Common myeloid progenitor, CD34-positive (primary cell): ENCODE measurements around the gene ARHGAP29.

Source experiments
- CTCF ChIA-PET: fragments of 350-600 bp; sonication (Branson Sonifier 250); formaldehyde crosslinking; loops from one replicate; lab custom pipeline; 2021; ENCODE audit warnings: antibody characterized with exemption; lab: Charles Lee
- POLR2A ChIA-PET: fragments of 350-600 bp; sonication (Branson Sonifier 250); formaldehyde crosslinking; loops from one replicate; lab custom pipeline; 2021; ENCODE audit warnings: antibody characterized with exemption; lab: Charles Lee
- DNase-seq, 3 donors: peaks; one replicate each; pipeline versions ENCODE4 v3.0.0 to v3.0.0-alpha.2; 2013
- H3K27ac ChIP-seq, 2 experiments: 1 replicate in 1 of 2; 2 replicates in 1 of 2; pipeline ENCODE4 v1.7.0; 2013; ENCODE audit warnings: inconsistent platforms in 2 of 2, low read length in 2 of 2, mild to moderate bottlenecking in 2 of 2, low read depth in 1 of 2, moderate library complexity in 1 of 2; ENCODE audit not compliant: severe bottlenecking in 2 of 2, insufficient read depth in 1 of 2, poor library complexity in 1 of 2
- H3K27me3 ChIP-seq, 5 experiments: replicated peaks in 2 of 5; 1 replicate in 3 of 5; 2 replicates in 2 of 5; pipeline versions ENCODE4 v1.6.1 to v1.7.0; 2013; ENCODE audit warnings: low read length in 4 of 5, mild to moderate bottlenecking in 2 of 5, moderate library complexity in 2 of 5, inconsistent platforms in 1 of 5; ENCODE audit not compliant: insufficient read depth in 5 of 5, control insufficient read depth in 4 of 5
- H3K36me3 ChIP-seq, 4 experiments: 1 replicate in 2 of 4; 2 replicates in 2 of 4; pipeline versions ENCODE4 v1.6.1 to v1.7.0; 2013; ENCODE audit warnings: low read length in 3 of 4, control low read depth in 1 of 4, mild to moderate bottlenecking in 1 of 4; ENCODE audit not compliant: control insufficient read depth in 4 of 4, insufficient read depth in 4 of 4
- H3K4me1 ChIP-seq, 4 experiments: 1 replicate in 3 of 4; 2 replicates in 1 of 4; pipeline versions ENCODE4 v1.6.1 to v1.7.1; 2013; ENCODE audit warnings: low read length in 3 of 4, mild to moderate bottlenecking in 3 of 4, control low read depth in 1 of 4, inconsistent platforms in 1 of 4, moderate library complexity in 1 of 4; ENCODE audit not compliant: control insufficient read depth in 4 of 4, insufficient read depth in 4 of 4; ENCODE audit errors: control extremely low read depth in 1 of 4
- H3K4me3 ChIP-seq, 7 experiments: 1 replicate in 4 of 7; 2 replicates in 3 of 7; pipeline versions ENCODE4 v1.5.1 to v1.7.0; 2013; ENCODE audit warnings: mild to moderate bottlenecking in 7 of 7, low read length in 6 of 7, moderate library complexity in 6 of 7, inconsistent platforms in 2 of 7, low read depth in 2 of 7, control low read depth in 1 of 7; ENCODE audit not compliant: insufficient read depth in 4 of 7, control insufficient read depth in 1 of 7; ENCODE audit errors: extremely low read depth in 1 of 7
- H3K9me3 ChIP-seq, 5 experiments: 1 replicate in 4 of 5; 2 replicates in 1 of 5; pipeline versions ENCODE4 v1.6.1 to v1.7.1; 2013; ENCODE audit warnings: low read length in 4 of 5, mild to moderate bottlenecking in 2 of 5, inconsistent platforms in 1 of 5, low read depth in 1 of 5, moderate library complexity in 1 of 5; ENCODE audit not compliant: control insufficient read depth in 4 of 5, insufficient read depth in 2 of 5; ENCODE audit errors: control extremely low read depth in 1 of 5
- WGBS: methylation state at CpG from one replicate; pipeline ENCODE4 v1.1.5; 2013; ENCODE audit not compliant: insufficient coverage; 5-methylcytosine and 5-hydroxymethylcytosine counted together

ARHGAP29 gene

GRCh38 chr1:94282143-94282711 lies 44.8 kb upstream of the ARHGAP29 start:
- no peak overlapping the region for H3K27ac ChIP-seq
- no peak overlapping the region for H3K4me3 ChIP-seq
- ChIA-PET POLR2A (no interaction called here), CTCF (no interaction called here)
- H3K36me3 ChIP-seq, result no peaks in the 10 kb centered on the region
- 86% methylated on average over 3 of the region's 5 CpGs for WGBS
- H3K4me1 ChIP-seq, result no peaks in the 10 kb centered on the region
- H3K27me3 ChIP-seq, result no peaks in the 10 kb centered on the region
- no peak for DNase-seq
- peaks cover 0 to 6% (median 0%) of the 10 kb centered on the region in 5 experiments for H3K9me3 ChIP-seq

GRCh38 chr1:94281361-94282142 lies 44.2 kb upstream of the ARHGAP29 start:
- H3K4me1 ChIP-seq, result no peaks in the 10 kb centered on the region
- no peak overlapping the region for H3K27ac ChIP-seq
- no peaks in the 10 kb centered on the region for H3K36me3 ChIP-seq
- no peak overlapping the region for H3K4me3 ChIP-seq
- CTCF ChIA-PET, result no interaction called here
- H3K9me3 ChIP-seq, result peaks cover 0 to 6% (median 0%) of the 10 kb centered on the region in 5 experiments
- 100% methylated on average over 3 of the region's 6 CpGs for WGBS
- H3K27me3 ChIP-seq, result no peaks in the 10 kb centered on the region
- no peak for DNase-seq
- POLR2A ChIA-PET, result no interaction called here

- no peak overlapping the region for H3K27ac ChIP-seq
- no CpG with 5 or more reads among the region's 1 CpG for WGBS
- CTCF ChIA-PET, result no interaction called here
Observed at GRCh38 chr1:94280541-94280940, 43.2 kb upstream of the ARHGAP29 start.

GRCh38 chr1:94279462-94279861 lies 42.1 kb upstream of the ARHGAP29 start:
- no peaks in the 10 kb centered on the region for H3K4me1 ChIP-seq
- no peak overlapping the region for H3K27ac ChIP-seq
- ChIA-PET CTCF (no interaction called here), POLR2A (no interaction called here)
- H3K27me3 ChIP-seq, result no peaks in the 10 kb centered on the region
- H3K36me3 ChIP-seq, result no peaks in the 10 kb centered on the region
- WGBS, result 100% methylated on average over 1 of the region's 1 CpG
- peaks cover 0 to 6% (median 0%) of the 10 kb centered on the region in 5 experiments for H3K9me3 ChIP-seq
- no peak for DNase-seq
- no peak overlapping the region for H3K4me3 ChIP-seq

More at GRCh38 chr1:94280541-94280940, 43.2 kb upstream of the ARHGAP29 start:
- Histone ChIP-seq H3K36me3 (no peaks in the 10 kb centered on the region), H3K4me3 (no peak overlapping the region), H3K27me3 (no peaks in the 10 kb centered on the region), H3K9me3 (peaks cover 0 to 6% (median 0%) of the 10 kb centered on the region in 5 experiments), H3K4me1 (no peaks in the 10 kb centered on the region)
- no peak for DNase-seq
- POLR2A ChIA-PET, result no interaction called here

GRCh38 chr1:94279038-94279437 lies 41.7 kb upstream of the ARHGAP29 start:
- H3K36me3 ChIP-seq, result no peaks in the 10 kb centered on the region
- H3K4me3 ChIP-seq, result no peak overlapping the region
- 100% methylated on average over 1 of the region's 1 CpG for WGBS
- peaks cover 0 to 6% (median 0%) of the 10 kb centered on the region in 5 experiments for H3K9me3 ChIP-seq
- no peaks in the 10 kb centered on the region for H3K27me3 ChIP-seq
- POLR2A ChIA-PET, result no interaction called here
- DNase-seq, result no peak
- no peaks in the 10 kb centered on the region for H3K4me1 ChIP-seq
- CTCF ChIA-PET, result no interaction called here
- H3K27ac ChIP-seq, result no peak overlapping the region

- WGBS, result 94% methylated on average over 2 of the region's 4 CpGs
- Histone ChIP-seq H3K27me3 (no peaks in the 10 kb centered on the region), H3K4me1 (no peaks in the 10 kb centered on the region), H3K27ac (no peak overlapping the region), H3K9me3 (peaks cover 0 to 6% (median 0%) of the 10 kb centered on the region in 5 experiments), H3K36me3 (no peaks in the 10 kb centered on the region), H3K4me3 (no peak overlapping the region)
- ChIA-PET CTCF (interaction anchor here (1.1 to 1.2 kb wide), 2 partner anchors 58 to 232 kb away, joined by 3 read pairs; no protein-coding TSS in a partner anchor), POLR2A (no interaction called here)
- DNase-seq, result no peak
Observed at GRCh38 chr1:94276988-94277434, 39.6 kb upstream of the ARHGAP29 start.

- H3K27ac ChIP-seq, result no peak overlapping the region
- no peaks in the 10 kb centered on the region for H3K36me3 ChIP-seq
- no peaks in the 10 kb centered on the region for H3K4me1 ChIP-seq
- peaks cover 0 to 6% (median 0%) of the 10 kb centered on the region in 5 experiments for H3K9me3 ChIP-seq
- POLR2A ChIA-PET, result no interaction called here
- CTCF ChIA-PET, result interaction anchor here (0.9 kb wide), 1 partner anchor 233 kb away, joined by 3 read pairs; no protein-coding TSS in a partner anchor
- no peak overlapping the region for H3K4me3 ChIP-seq
- H3K27me3 ChIP-seq, result no peaks in the 10 kb centered on the region
- no peak for DNase-seq
- no CpG with 5 or more reads among the region's 2 CpGs for WGBS
Observed at GRCh38 chr1:94275083-94275482, 37.7 kb upstream of the ARHGAP29 start.
